Uterus (tissue), 2 donors: Measurements from ENCODE around the gene MRNIP.

Experiments
- CTCF ChIP-seq, 4 experiments: fragments of 200-600 bp in 2 of 4; fragments of 450-650 bp in 2 of 4; sonication (generic) in 2 of 4; IDR thresholded peaks; one replicate each; pipeline ENCODE4 v1.5.1; 2016 to 2019; ENCODE audit warnings: antibody characterized with exemption in 4 of 4, mild to moderate bottlenecking in 2 of 4, moderate library complexity in 1 of 4
- POLR2A ChIP-seq, 2 donors: fragments of 450-650 bp; IDR thresholded peaks; one replicate each; pipeline ENCODE4 v1.6.1; 2016; ENCODE audit warnings: antibody characterized with exemption in 2 of 2, mild to moderate bottlenecking in 1 of 2, moderate library complexity in 1 of 2

- TF ChIP-seq CTCF (IDR thresholded peaks at IDR 0.05): peak; percentile 69 to 96 (median 94)
- peak; percentile 6 to 42 for TF ChIP-seq POLR2A (IDR thresholded peaks at IDR 0.05)
These were observed 62.5 kb downstream of the MRNIP start for GRCh38 chr5:179795863-179796833.
